ENCODE results near the gene SLF2.

DNA sequence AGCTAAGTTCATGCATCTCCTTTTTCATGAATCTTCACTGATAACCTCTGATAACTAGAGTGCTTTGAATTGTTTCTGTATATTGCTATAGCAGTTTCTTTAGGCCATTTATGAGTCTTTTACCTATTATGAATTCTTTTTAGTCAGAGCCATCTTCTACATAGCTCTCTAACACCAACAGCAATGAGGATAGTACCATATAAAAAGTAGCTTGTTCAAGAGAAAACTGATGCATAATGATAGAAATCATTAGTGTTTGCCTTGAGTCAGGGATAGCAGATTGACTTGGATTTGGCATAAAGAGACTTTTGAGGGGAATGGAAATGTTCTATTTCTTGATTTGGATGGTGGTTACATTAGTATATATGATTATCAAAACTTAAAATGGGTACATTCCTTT, 30.7 kb downstream of the SLF2 start:
- TF ChIP-seq, protein P1, sequence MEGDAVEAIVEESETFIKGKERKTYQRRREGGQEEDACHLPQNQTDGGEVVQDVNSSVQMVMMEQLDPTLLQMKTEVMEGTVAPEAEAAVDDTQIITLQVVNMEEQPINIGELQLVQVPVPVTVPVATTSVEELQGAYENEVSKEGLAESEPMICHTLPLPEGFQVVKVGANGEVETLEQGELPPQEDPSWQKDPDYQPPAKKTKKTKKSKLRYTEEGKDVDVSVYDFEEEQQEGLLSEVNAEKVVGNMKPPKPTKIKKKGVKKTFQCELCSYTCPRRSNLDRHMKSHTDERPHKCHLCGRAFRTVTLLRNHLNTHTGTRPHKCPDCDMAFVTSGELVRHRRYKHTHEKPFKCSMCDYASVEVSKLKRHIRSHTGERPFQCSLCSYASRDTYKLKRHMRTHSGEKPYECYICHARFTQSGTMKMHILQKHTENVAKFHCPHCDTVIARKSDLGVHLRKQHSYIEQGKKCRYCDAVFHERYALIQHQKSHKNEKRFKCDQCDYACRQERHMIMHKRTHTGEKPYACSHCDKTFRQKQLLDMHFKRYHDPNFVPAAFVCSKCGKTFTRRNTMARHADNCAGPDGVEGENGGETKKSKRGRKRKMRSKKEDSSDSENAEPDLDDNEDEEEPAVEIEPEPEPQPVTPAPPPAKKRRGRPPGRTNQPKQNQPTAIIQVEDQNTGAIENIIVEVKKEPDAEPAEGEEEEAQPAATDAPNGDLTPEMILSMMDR (IDR thresholded peaks at IDR 0.05): no peak
- no peak for TF ChIP-seq POLR2A (IDR thresholded peaks at IDR 0.05)

Measured in lower leg skin (tissue), 3 donors.